ENCODE measurements around the gene PWWP2B. TPM values are rescaled to one million over a fixed set of nuclear protein-coding genes. Genes with fewer than 3 reads are reported as not detected.

The PWWP2B gene
- total and polyA plus RNA-seq, 9 of the 15 experiments (the other 6 are each of a cell fraction or from before 2014, with no cell fraction given) = 0.07 to 9.2 (median 1.6) TPM; not detected in 1

DNA sequence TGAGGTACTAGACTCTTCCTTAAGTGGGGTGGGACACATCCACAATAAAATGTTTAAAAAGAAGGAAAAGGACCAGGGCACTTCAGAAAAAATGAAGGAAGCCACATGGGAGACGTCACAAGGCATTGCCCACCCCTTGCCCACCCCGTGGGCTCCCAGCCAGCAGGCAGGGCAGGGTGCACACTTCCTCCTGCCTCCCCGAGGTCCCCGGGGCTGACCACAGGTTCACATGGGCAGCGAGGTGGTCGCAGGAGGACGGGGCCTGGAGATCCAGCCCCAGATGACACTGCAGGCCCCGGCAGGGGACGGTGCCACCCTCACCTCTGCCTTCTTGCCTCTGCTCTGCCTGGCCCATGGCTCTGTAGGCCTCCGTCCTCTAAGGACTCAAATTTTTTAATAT is 45.6 kb downstream of the PWWP2B start (continued):
- TF ChIP-seq, protein P1, sequence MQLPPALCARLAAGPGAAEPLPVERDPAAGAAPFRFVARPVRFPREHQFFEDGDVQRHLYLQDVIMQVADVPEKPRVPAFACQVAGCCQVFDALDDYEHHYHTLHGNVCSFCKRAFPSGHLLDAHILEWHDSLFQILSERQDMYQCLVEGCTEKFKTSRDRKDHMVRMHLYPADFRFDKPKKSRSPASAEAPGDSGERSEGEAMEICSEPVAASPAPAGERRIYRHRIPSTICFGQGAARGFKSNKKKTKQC (CRISPR knock-in tag; IDR thresholded peaks at IDR 0.05) = no peak
- TF ChIP-seq ZNF583 (CRISPR knock-in tag; IDR thresholded peaks at IDR 0.05) = no peak
- TF ChIP-seq, protein P2, sequence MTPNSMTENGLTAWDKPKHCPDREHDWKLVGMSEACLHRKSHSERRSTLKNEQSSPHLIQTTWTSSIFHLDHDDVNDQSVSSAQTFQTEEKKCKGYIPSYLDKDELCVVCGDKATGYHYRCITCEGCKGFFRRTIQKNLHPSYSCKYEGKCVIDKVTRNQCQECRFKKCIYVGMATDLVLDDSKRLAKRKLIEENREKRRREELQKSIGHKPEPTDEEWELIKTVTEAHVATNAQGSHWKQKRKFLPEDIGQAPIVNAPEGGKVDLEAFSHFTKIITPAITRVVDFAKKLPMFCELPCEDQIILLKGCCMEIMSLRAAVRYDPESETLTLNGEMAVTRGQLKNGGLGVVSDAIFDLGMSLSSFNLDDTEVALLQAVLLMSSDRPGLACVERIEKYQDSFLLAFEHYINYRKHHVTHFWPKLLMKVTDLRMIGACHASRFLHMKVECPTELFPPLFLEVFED (CRISPR knock-in tag; conservative IDR thresholded peaks at IDR 0.05) = no peak

DNA sequence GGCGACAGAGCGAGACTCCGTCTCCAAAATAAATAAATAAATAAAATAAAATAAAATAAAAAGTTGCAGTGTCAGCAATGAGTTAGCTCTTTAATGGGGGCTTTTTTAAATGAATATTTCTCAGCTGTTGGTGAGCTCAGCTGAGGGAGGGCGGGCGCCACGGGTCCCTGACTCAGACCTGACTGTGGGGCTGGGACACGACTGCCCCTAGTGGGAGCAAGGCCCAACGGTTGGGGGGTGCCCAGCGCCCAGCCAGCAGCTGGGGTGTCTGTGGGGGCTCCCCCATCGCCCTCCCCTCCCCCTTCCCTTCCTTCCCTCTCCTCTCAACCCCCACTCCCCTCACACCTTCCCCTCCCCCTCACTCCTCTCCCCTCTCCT is 46.6 kb downstream of the PWWP2B start:
- H3K79me2 ChIP-seq (ENCODE audit: control insufficient read depth, insufficient read depth, low read length) = no peaks in the 10 kb centered on the region
- peak overlapping the region; percentile 53; the same call in 1 of the 3 replicates for H3K27ac ChIP-seq (ENCODE audit: extremely low read depth, low read depth, low read length)
- H3K4me1 ChIP-seq (replicated peaks in 1 of 2; ENCODE audit: control insufficient read depth in 2 of 2, insufficient read depth in 2 of 2, low read length in 2 of 2) = peaks cover 16 to 61% of the 10 kb centered on the region in 2 experiments
- DNase-seq (ENCODE audit: extremely low read depth in 1 of 4, low spot score in 3 of 4) = peak; percentile 55 to 68 (median 62)
- no peak overlapping the region for H3K4me3 ChIP-seq
- intact Hi-C loops (cut with micrococcal nuclease) (no loop called here), in situ Hi-C loops (cut with MboI) (no loop called here)
- ChIA-PET POLR2A (interaction anchor here (0.9 kb wide), 1 partner anchor 19 kb away, joined by 3 read pairs; no protein-coding TSS in a partner anchor), CTCF (ENCODE audit: low intra/inter-chr PET ratio) (no interaction called here)
- no TSS peak for BruUV-seq (replicated peaks)
- peak; percentile 67 for ATAC-seq
- 73% methylated on average over 3 of the region's 10 CpGs for WGBS (ENCODE audit: insufficient coverage, low coverage, missing lambda C conversion rate)
- H4K20me1 ChIP-seq (replicated peaks; ENCODE audit: control insufficient read depth, insufficient read depth, low read length) = no peaks in the 10 kb centered on the region
- no peak overlapping the region for H2AFZ ChIP-seq (ENCODE audit: low read depth, low read length)
- no peak overlapping the region for H3K4me2 ChIP-seq (ENCODE audit: insufficient read depth, low read length)
- FAIRE-seq = no peak
- no peaks in the 10 kb centered on the region for H3K9me1 ChIP-seq (ENCODE audit: control insufficient read depth, insufficient read depth, low read length)
- H3K36me3 ChIP-seq (ENCODE audit: control insufficient read depth, insufficient read depth, low read length) = no peaks in the 10 kb centered on the region
- H3K27me3 ChIP-seq (ENCODE audit: control insufficient read depth in 2 of 2, insufficient read depth in 2 of 2, low read length in 2 of 2) = no peaks in the 10 kb centered on the region
- no peaks in the 10 kb centered on the region for H3K9me3 ChIP-seq (replicated peaks; ENCODE audit: control insufficient read depth, insufficient read depth, low read depth, low read length)
- no peak overlapping the region; a peak in 1 of 4 replicates for H3K9ac ChIP-seq (ENCODE audit: insufficient read depth in 1 of 2, low read depth in 2 of 2, low read length in 2 of 2)
- no peak for TF ChIP-seq SPI1 (IDR thresholded peaks at IDR 0.05; ENCODE audit: borderline replicate concordance, low read depth, low read length)
- no peak for TF ChIP-seq RBM25 (IDR thresholded peaks at IDR 0.05; ENCODE audit: low read depth, low read length, severe bottlenecking)
- peak; percentile 96 for TF ChIP-seq ZNF316 (IDR thresholded peaks at IDR 0.05)
- no peak for TF ChIP-seq SMARCC2 (IDR thresholded peaks at IDR 0.05; ENCODE audit: low read depth)
- TF ChIP-seq, protein P3, sequence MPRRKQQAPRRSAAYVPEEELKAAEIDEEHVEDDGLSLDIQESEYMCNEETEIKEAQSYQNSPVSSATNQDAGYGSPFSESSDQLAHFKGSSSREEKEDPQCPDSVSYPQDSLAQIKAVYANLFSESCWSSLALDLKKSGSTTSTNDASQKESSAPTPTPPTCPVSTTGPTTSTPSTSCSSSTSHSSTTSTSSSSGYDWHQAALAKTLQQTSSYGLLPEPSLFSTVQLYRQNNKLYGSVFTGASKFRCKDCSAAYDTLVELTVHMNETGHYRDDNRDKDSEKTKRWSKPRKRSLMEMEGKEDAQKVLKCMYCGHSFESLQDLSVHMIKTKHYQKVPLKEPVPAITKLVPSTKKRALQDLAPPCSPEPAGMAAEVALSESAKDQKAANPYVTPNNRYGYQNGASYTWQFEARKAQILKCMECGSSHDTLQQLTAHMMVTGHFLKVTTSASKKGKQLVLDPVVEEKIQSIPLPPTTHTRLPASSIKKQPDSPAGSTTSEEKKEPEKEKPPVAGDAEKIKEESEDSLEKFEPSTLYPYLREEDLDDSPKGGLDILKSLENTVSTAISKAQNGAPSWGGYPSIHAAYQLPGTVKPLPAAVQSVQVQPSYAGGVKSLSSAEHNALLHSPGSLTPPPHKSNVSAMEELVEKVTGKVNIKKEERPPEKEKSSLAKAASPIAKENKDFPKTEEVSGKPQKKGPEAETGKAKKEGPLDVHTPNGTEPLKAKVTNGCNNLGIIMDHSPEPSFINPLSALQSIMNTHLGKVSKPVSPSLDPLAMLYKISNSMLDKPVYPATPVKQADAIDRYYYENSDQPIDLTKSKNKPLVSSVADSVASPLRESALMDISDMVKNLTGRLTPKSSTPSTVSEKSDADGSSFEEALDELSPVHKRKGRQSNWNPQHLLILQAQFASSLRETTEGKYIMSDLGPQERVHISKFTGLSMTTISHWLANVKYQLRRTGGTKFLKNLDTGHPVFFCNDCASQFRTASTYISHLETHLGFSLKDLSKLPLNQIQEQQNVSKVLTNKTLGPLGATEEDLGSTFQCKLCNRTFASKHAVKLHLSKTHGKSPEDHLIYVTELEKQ (CRISPR knock-in tag; IDR thresholded peaks at IDR 0.05) = no peak
- no peak for TF ChIP-seq ZNF140 (CRISPR knock-in tag; IDR thresholded peaks at IDR 0.05)
- TF ChIP-seq, protein P4, sequence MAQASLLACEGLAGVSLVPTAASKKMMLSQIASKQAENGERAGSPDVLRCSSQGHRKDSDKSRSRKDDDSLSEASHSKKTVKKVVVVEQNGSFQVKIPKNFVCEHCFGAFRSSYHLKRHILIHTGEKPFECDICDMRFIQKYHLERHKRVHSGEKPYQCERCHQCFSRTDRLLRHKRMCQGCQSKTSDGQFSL (CRISPR knock-in tag; IDR thresholded peaks at IDR 0.05) = peak; percentile 97
- TF ChIP-seq, protein P4 (tag; IDR thresholded peaks at IDR 0.05) = peak in 1 of 2 experiments; percentile 87; a peak in 2 of 4 replicates
- no peak for TF ChIP-seq SRSF7 (optimal IDR thresholded peaks at IDR 0.05; ENCODE audit: low read depth, low read length)
- TF ChIP-seq, protein P5, sequence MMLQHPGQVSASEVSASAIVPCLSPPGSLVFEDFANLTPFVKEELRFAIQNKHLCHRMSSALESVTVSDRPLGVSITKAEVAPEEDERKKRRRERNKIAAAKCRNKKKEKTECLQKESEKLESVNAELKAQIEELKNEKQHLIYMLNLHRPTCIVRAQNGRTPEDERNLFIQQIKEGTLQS (IDR thresholded peaks at IDR 0.05) = peak; percentile 39; the same call in 1 of the 2 replicates
- TF ChIP-seq, protein P5 (CRISPR knock-in tag; conservative IDR thresholded peaks at IDR 0.05) = no peak

Measured in K562 (cell line).